Measurements from ENCODE around the gene GRK3.
"Not testable (repeated sequence)": the region's sequence is repeated elsewhere in the genome, so short reads cannot be mapped to it uniquely, and the experiment has no call there.

Gene GRK3

GRCh38 chr22:25706197-25706596 is 141.7 kb downstream of the GRK3 start:
- DNase-seq: no peak

- not testable (repeated sequence) for DNase-seq
Observed at GRCh38 chr22:25708430-25708829, 144.0 kb downstream of the GRK3 start.

- DNase-seq: no peak
Observed at GRCh38 chr22:25709758-25710157, 145.3 kb downstream of the GRK3 start.

GRCh38 chr22:25710501-25710900 is 146.0 kb downstream of the GRK3 start:
- DNase-seq: no peak

- DNase-seq: no peak
Observed at GRCh38 chr22:25711491-25711890, 147.0 kb downstream of the GRK3 start.

- no peak for DNase-seq
Observed at GRCh38 chr22:25712661-25713400, 148.4 kb downstream of the GRK3 start.

- DNase-seq: no peak
Observed at GRCh38 chr22:25714070-25714469, 149.6 kb downstream of the GRK3 start.

GRCh38 chr22:25714739-25715138 is 150.3 kb downstream of the GRK3 start:
- DNase-seq: no peak

GRCh38 chr22:25716637-25717036 is 152.2 kb downstream of the GRK3 start:
- DNase-seq: no peak

- DNase-seq: no peak
Observed at GRCh38 chr22:25718135-25718840, 153.8 kb downstream of the GRK3 start.

- no peak for DNase-seq
Observed at GRCh38 chr22:25722223-25722622, 157.7 kb downstream of the GRK3 start.

GRCh38 chr22:25722626-25723025 is 158.2 kb downstream of the GRK3 start:
- no peak for DNase-seq

GRCh38 chr22:25726241-25726640 is 161.8 kb downstream of the GRK3 start:
- no peak for DNase-seq

- no peak for DNase-seq
Observed at GRCh38 chr22:25728071-25728470, 163.6 kb downstream of the GRK3 start.

- no peak for DNase-seq
Observed at GRCh38 chr22:25729016-25729995, 164.8 kb downstream of the GRK3 start.

GRCh38 chr22:25735650-25736049 is 171.2 kb downstream of the GRK3 start:
- no peak for DNase-seq

GRCh38 chr22:25736378-25737011 is 172.0 kb downstream of the GRK3 start:
- DNase-seq: no peak

- DNase-seq: no peak
Observed at GRCh38 chr22:25739659-25740344, 175.3 kb downstream of the GRK3 start.

- no peak for DNase-seq
Observed at GRCh38 chr22:25741692-25742626, 177.5 kb downstream of the GRK3 start, which contains the start of gene MYO18B. TSS of gene MYO18B (plus strand) at chr22:25742188. CDS start at chr22:25761093, 18,905 bp downstream.

GRCh38 chr22:25742918-25743708 is 178.6 kb downstream of the GRK3 start:
- no peak for DNase-seq

All from NCI-H748 treated with DMSO at 0.1 percent for 48 hours (cell line).